Right lobe of liver (tissue), 6 donors: ENCODE measurements around the gene SDHAF1. TPM values are rescaled to one million over a fixed set of nuclear protein-coding genes. Genes with fewer than 3 reads are reported as not detected.
A peak's percentile ranks its signal among the peaks of the same experiment; 100 is the strongest.

Source experiments
- ATAC-seq, 4 donors: fragments of 200-7000 bp; cut with Tn5 transposase; one replicate each; pipeline ENCODE4 v1.9.1; 2020; ENCODE audit warnings: mild to moderate bottlenecking in 4 of 4, moderate library complexity in 4 of 4
- DNase-seq, 3 donors: peaks; one replicate each; pipeline ENCODE4 v3.0.0-alpha.2; 2020
- H3K27ac ChIP-seq, 3 donors: fragments of 200-600 bp; one replicate each; pipeline ENCODE4 v1.8.0; 2022
- H3K27me3 ChIP-seq, 2 donors: fragments of 200-600 bp; one replicate each; pipeline ENCODE4 v1.8.0; 2022
- H3K36me3 ChIP-seq, 4 donors: fragments of 200-600 bp; sonication (generic) in 1 of 4; one replicate each; pipeline versions ENCODE4 v1.5.1 to v1.8.0; 2017 to 2022; ENCODE audit warnings: control low read depth in 1 of 4
- H3K4me1 ChIP-seq, 4 donors: fragments of 200-600 bp; sonication (generic) in 1 of 4; one replicate each; pipeline versions ENCODE4 v1.5.1 to v1.8.0; 2017 to 2022; ENCODE audit warnings: control low read depth in 1 of 4
- H3K4me3 ChIP-seq, 3 donors: fragments of 200-600 bp; one replicate each; pipeline ENCODE4 v1.8.0; 2022
- H3K9me3 ChIP-seq, 4 donors: fragments of 200-600 bp; sonication (generic) in 1 of 4; one replicate each; pipeline versions ENCODE4 v1.5.1 to v1.8.0; 2017 to 2022; ENCODE audit warnings: control low read depth in 1 of 4
- CTCF ChIP-seq, 4 donors: fragments of 200-600 bp in 3 of 4; fragments of 450-650 bp in 1 of 4; IDR thresholded peaks; one replicate each; pipeline versions ENCODE4 v1.5.1 to v1.8.0; 2016 to 2022; ENCODE audit warnings: antibody characterized with exemption in 4 of 4, mild to moderate bottlenecking in 2 of 4
- POLR2A ChIP-seq: fragments of 450-650 bp; IDR thresholded peaks from one replicate; pipeline ENCODE4 v1.6.1; 2017; ENCODE audit warnings: antibody characterized with exemption, mild to moderate bottlenecking
- WGBS: methylation state at CpG from one replicate; pipeline ENCODE4 v1.1.6; 2018; ENCODE audit warnings: low coverage, low lambda C conversion rate; ENCODE audit not compliant: insufficient coverage; ENCODE audit errors: missing lambda C conversion rate; 5-methylcytosine and 5-hydroxymethylcytosine counted together
- intact Hi-C, 2 donors: fragments of 100-400 bp; cut with DNase I; formaldehyde crosslinking; loops; one replicate each; pipeline versions ENCODE4 v1.11.2 to v1.14.1; 2022
- total RNA-seq, 6 experiments: library from RNA; depleted of rRNA in 2 of 6; stranded (reverse); fragments of >200 nt in 2 of 6; fragmentation: NEBNext Ultra II Directional in 3 of 6; extraction: Animal tissue kit (Norgen Biotek cat#: 25700) in 3 of 6; gene quantifications; one replicate each; pipeline versions ENCODE4 v1.1.0 to v1.2.4, GENCODE V29; 2016 to 2023
- donor health status: DM: no; HTN: yes; CAD: no.
- donor health status: DM: no; HTN: no; CAD: no.
- donor health status: DM: no; HTN: no; CAD: no.
- donor health status: DM: no; HTN: yes; CAD: no.
- donor health status: DM: no; HTN: yes; CAD: no.

The SDHAF1 gene
- total RNA-seq, 6 experiments from 2014 or later = 8.4 to 41.9 (median 12.0) TPM

DNA sequence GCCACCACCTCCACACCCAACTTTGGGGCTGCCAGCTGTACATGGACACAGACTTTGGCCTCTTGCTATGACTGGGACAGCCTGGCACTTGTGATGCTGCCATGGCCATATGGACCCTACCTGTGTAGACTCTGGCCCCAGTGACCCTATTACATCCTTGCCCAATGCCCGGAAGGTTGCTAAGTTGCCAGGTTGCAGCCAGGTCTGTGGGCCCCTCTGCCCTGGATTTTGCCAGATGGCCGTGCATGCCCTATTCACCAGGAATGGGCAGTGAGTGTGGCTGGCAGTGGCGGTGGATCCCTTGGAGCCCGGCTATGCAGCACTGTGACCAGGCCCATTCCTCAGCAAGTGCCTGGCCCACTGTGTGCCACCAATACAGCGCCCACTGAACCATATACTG is 8.9 kb upstream of the SDHAF1 start:
- H3K36me3 ChIP-seq = no peaks in the 10 kb centered on the region
- ATAC-seq (no peak), DNase-seq (no peak)
- no CpG with 5 or more reads among the region's 5 CpGs for WGBS
- no peak overlapping the region for H3K27ac ChIP-seq
- H3K4me1 ChIP-seq = no peaks in the 10 kb centered on the region
- H3K4me3 ChIP-seq = no peak overlapping the region
- no peaks in the 10 kb centered on the region for H3K9me3 ChIP-seq
- intact Hi-C loops = no loop called here
- H3K27me3 ChIP-seq = peaks cover 0 to 5% of the 10 kb centered on the region in 2 donors
- TF ChIP-seq POLR2A (no peak), CTCF (IDR thresholded peaks at IDR 0.05) (no peak)

- Histone ChIP-seq H3K4me1 (no peaks in the 10 kb centered on the region), H3K36me3 (no peaks in the 10 kb centered on the region), H3K4me3 (peak overlapping the region in 1 of 3 donors; percentile 2), H3K9me3 (no peaks in the 10 kb centered on the region), H3K27ac (no peak overlapping the region), H3K27me3 (peaks cover 0 to 5% of the 10 kb centered on the region in 2 donors)
- TF ChIP-seq CTCF (IDR thresholded peaks at IDR 0.05) = no peak
- TF ChIP-seq POLR2A = no peak
- ATAC-seq (peak; percentile 44 to 64 (median 52)), DNase-seq (no peak)
- intact Hi-C loops = no loop called here
- 6% methylated on average over 40 of the region's 54 CpGs for WGBS
Observed at GRCh38 chr19:35986664-35987570, 8.1 kb upstream of the SDHAF1 start.

DNA sequence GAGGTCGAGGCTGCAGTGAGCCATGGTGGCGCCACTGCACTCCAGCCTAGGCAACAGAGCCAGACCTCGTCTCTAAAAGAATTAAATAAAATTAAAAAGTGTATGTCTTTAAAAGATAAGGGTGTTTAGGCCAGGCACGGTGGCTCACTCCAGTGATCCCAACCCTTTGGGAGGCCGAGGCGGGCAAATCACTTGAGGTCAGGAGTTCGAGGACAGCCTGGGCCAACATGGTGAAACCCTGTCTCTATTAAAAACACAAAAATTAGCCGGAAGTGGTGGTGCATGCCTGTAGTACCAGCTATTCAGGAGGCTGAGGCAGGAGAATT is 7.5 kb upstream of the SDHAF1 start:
- no peak overlapping the region for H3K4me3 ChIP-seq
- ATAC-seq = no peak
- no peak for DNase-seq
- WGBS = 26% methylated on average over 7 of the region's 8 CpGs
- H3K4me1 ChIP-seq = no peaks in the 10 kb centered on the region
- H3K9me3 ChIP-seq = no peaks in the 10 kb centered on the region
- no peaks in the 10 kb centered on the region for H3K36me3 ChIP-seq
- peaks cover 0 to 5% of the 10 kb centered on the region in 2 donors for H3K27me3 ChIP-seq
- TF ChIP-seq POLR2A = no peak
- TF ChIP-seq CTCF (IDR thresholded peaks at IDR 0.05) = no peak
- no peak overlapping the region for H3K27ac ChIP-seq
- intact Hi-C loops = no loop called here

- DNase-seq = no peak
Observed at GRCh38 chr19:35988824-35989223, 6.2 kb upstream of the SDHAF1 start.

More at GRCh38 chr19:35988824-35989223, 6.2 kb upstream of the SDHAF1 start:
- ATAC-seq = no peak
- H3K9me3 ChIP-seq = no peaks in the 10 kb centered on the region
- 70% methylated on average over 3 of the region's 3 CpGs for WGBS
- intact Hi-C loops = no loop called here
- no peaks in the 10 kb centered on the region for H3K36me3 ChIP-seq
- no peak overlapping the region for H3K27ac ChIP-seq
- no peak overlapping the region for H3K4me3 ChIP-seq
- TF ChIP-seq POLR2A (no peak), CTCF (IDR thresholded peaks at IDR 0.05) (no peak)
- no peaks in the 10 kb centered on the region for H3K4me1 ChIP-seq
- peaks cover 0 to 5% of the 10 kb centered on the region in 2 donors for H3K27me3 ChIP-seq
